Natural killer cell (primary cell): ENCODE measurements around the gene ATP5MC3. TPM values are rescaled to one million over a fixed set of nuclear protein-coding genes. Genes with fewer than 3 reads are reported as not detected.
A peak's percentile ranks its signal among the peaks of the same experiment; 100 is the strongest.

ENCODE experiments used
- ATAC-seq, 3 donors: fragments of 150-1000 bp in 2 of 3; fragments of 200-7000 bp in 1 of 3; cut with Tn5 transposase; 1 replicate in 1 of 3; 2 replicates in 2 of 3; pipeline ENCODE4 v1.10.0; 2021; ENCODE audit warnings: mild to moderate bottlenecking in 2 of 3, moderate library complexity in 2 of 3
- DNase-seq, 2 donors: peaks; one replicate each; pipeline versions ENCODE4 v3.0.0 to v3.0.0-alpha.2; 2013 to 2021; ENCODE audit warnings: mixed read lengths in 1 of 2
- H3K27ac ChIP-seq: one replicate; pipeline ENCODE4 v1.5.1; 2013; ENCODE audit warnings: mild to moderate bottlenecking, low read length
- H3K27me3 ChIP-seq: one replicate; pipeline ENCODE4 v1.6.1; 2013; ENCODE audit warnings: low read length; ENCODE audit not compliant: control insufficient read depth, insufficient read depth
- H3K36me3 ChIP-seq: one replicate; pipeline ENCODE4 v1.6.1; 2013; ENCODE audit warnings: low read length; ENCODE audit not compliant: control insufficient read depth, insufficient read depth
- H3K4me1 ChIP-seq: one replicate; pipeline ENCODE4 v1.6.1; 2013; ENCODE audit warnings: low read length; ENCODE audit not compliant: control insufficient read depth, insufficient read depth
- H3K4me3 ChIP-seq: one replicate; pipeline ENCODE4 v1.5.1; 2013; ENCODE audit warnings: low read length
- H3K9me3 ChIP-seq: one replicate; pipeline ENCODE4 v1.6.1; 2013; ENCODE audit warnings: low read length; ENCODE audit not compliant: control insufficient read depth, insufficient read depth
- H3K27ac Mint-ChIP-seq, 2 donors: one replicate each; pipeline ENCODE4 v1.8.0; 2022; ENCODE audit warnings: mild to moderate bottlenecking in 2 of 2, mixed read lengths in 2 of 2, moderate library complexity in 1 of 2
- H3K27me3 Mint-ChIP-seq, 2 donors: one replicate each; pipeline ENCODE4 v1.8.0; 2022; ENCODE audit warnings: low read depth in 2 of 2, mixed read lengths in 2 of 2
- H3K36me3 Mint-ChIP-seq: one replicate; pipeline ENCODE4 v1.8.0; 2022; ENCODE audit warnings: mixed read lengths
- H3K4me1 Mint-ChIP-seq, 2 donors: one replicate each; pipeline ENCODE4 v1.8.0; 2022; ENCODE audit warnings: mixed read lengths in 2 of 2
- H3K4me3 Mint-ChIP-seq: one replicate; pipeline ENCODE4 v1.8.0; 2022; ENCODE audit warnings: mild to moderate bottlenecking, moderate library complexity, mixed read lengths
- H3K9me3 Mint-ChIP-seq, 2 donors: one replicate each; pipeline ENCODE4 v1.8.0; 2022; ENCODE audit warnings: mixed read lengths in 2 of 2
- WGBS: methylation state at CpG from one replicate; pipeline ENCODE4 v1.1.7; 2013; ENCODE audit warnings: missing lambda C conversion rate; ENCODE audit not compliant: insufficient coverage; 5-methylcytosine and 5-hydroxymethylcytosine counted together
- intact Hi-C: fragments of 100-400 bp; cut with micrococcal nuclease; formaldehyde crosslinking; loops from one replicate; pipeline ENCODE4 v1.14.2; 2022
- total RNA-seq, 4 donors: library from RNA; stranded (reverse); fragments of 120-200 nt in 1 of 4; gene quantifications; one replicate each; pipeline versions ENCODE4 v1.2.3 to v1.2.4, GENCODE V29; 2013 to 2022
- TF ChIP-seq, protein P1 (sequence below): fragments of 200-600 bp; IDR thresholded peaks from one replicate; pipeline ENCODE4 v1.8.0; 2022; ENCODE audit warnings: antibody characterized with exemption

Gene ATP5MC3
- total RNA-seq, 3 donors from 2014 or later (not counting 1 experiment from before 2014, with no cell fraction given) = 67.1 to 82.2 (median 81.0) TPM

- DNase-seq = no peak
- H3K4me1 ChIP-seq = peaks cover 11% of the 10 kb centered on the region
- H3K27ac Mint-ChIP-seq = no peak overlapping the region
- H3K27me3 ChIP-seq = peaks cover 8% of the 10 kb centered on the region
- H3K27me3 Mint-ChIP-seq = peaks cover 11 to 15% of the 10 kb centered on the region in 2 donors
- no peak for ATAC-seq
- TF ChIP-seq, protein P1, sequence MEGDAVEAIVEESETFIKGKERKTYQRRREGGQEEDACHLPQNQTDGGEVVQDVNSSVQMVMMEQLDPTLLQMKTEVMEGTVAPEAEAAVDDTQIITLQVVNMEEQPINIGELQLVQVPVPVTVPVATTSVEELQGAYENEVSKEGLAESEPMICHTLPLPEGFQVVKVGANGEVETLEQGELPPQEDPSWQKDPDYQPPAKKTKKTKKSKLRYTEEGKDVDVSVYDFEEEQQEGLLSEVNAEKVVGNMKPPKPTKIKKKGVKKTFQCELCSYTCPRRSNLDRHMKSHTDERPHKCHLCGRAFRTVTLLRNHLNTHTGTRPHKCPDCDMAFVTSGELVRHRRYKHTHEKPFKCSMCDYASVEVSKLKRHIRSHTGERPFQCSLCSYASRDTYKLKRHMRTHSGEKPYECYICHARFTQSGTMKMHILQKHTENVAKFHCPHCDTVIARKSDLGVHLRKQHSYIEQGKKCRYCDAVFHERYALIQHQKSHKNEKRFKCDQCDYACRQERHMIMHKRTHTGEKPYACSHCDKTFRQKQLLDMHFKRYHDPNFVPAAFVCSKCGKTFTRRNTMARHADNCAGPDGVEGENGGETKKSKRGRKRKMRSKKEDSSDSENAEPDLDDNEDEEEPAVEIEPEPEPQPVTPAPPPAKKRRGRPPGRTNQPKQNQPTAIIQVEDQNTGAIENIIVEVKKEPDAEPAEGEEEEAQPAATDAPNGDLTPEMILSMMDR = no peak
- H3K36me3 Mint-ChIP-seq = no peaks in the 10 kb centered on the region
- H3K9me3 ChIP-seq = no peaks in the 10 kb centered on the region
- H3K4me3 ChIP-seq = no peak overlapping the region
- intact Hi-C loops = no loop called here
- H3K27ac ChIP-seq = no peak overlapping the region
- H3K4me1 Mint-ChIP-seq = peaks cover 31 to 33% of the 10 kb centered on the region in 2 donors
- no CpG with 5 or more reads among the region's 3 CpGs for WGBS
- H3K9me3 Mint-ChIP-seq = no peaks in the 10 kb centered on the region
- no peak overlapping the region for H3K4me3 Mint-ChIP-seq
- H3K36me3 ChIP-seq = no peaks in the 10 kb centered on the region
Observed at GRCh38 chr2:175205523-175205922, 24.0 kb upstream of the ATP5MC3 start.

- H3K27ac ChIP-seq = no peak overlapping the region
- no peak overlapping the region for H3K27ac Mint-ChIP-seq
- H3K4me1 ChIP-seq = peaks cover 11% of the 10 kb centered on the region
- H3K4me1 Mint-ChIP-seq = peaks cover 25 to 26% of the 10 kb centered on the region in 2 donors
- peaks cover 8% of the 10 kb centered on the region for H3K27me3 ChIP-seq
- intact Hi-C loops = loop anchor here (1.0 kb wide), 2 partner anchors 78 to 125 kb away; no protein-coding TSS in a partner anchor
- H3K27me3 Mint-ChIP-seq = peaks cover 15 to 18% of the 10 kb centered on the region in 2 donors
- no peaks in the 10 kb centered on the region for H3K36me3 ChIP-seq
- H3K9me3 Mint-ChIP-seq = no peaks in the 10 kb centered on the region
- no peaks in the 10 kb centered on the region for H3K9me3 ChIP-seq
- no peak overlapping the region for H3K4me3 Mint-ChIP-seq
- TF ChIP-seq, protein P1 = peak; percentile 63
- 39% methylated on average over 10 of the region's 12 CpGs for WGBS
- no peaks in the 10 kb centered on the region for H3K36me3 Mint-ChIP-seq
- no peak overlapping the region for H3K4me3 ChIP-seq
- ATAC-seq (peak; percentile 78 to 84 (median 82)), DNase-seq (peak; percentile 35 to 67)
Observed at GRCh38 chr2:175203621-175204496, 22.3 kb upstream of the ATP5MC3 start.

DNA sequence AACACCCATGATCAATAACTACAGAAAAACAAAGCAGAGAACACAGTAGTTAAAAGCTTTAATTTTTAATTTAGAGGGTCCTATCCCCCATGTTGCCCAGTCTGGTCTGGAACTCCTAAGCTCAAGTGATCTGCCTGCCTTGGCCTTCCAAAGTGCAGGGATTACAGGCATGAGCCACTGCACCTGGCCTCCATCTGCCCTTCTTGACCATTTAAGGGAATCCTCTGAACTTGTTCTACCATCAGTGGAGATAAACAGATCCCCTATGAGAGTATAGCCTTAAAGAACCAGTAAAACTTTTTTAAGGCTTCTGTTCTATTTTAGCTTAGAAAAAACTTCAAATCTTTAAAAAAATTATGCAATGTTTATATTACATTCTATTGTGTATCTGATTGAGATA, 13.5 kb upstream of the ATP5MC3 start:
- TF ChIP-seq, protein P1 = no peak

More for the DNA sequence above, 13.5 kb upstream of the ATP5MC3 start:
- Mint-ChIP-seq H3K4me3 (no peak overlapping the region), H3K9me3 (no peaks in the 10 kb centered on the region), H3K36me3 (no peaks in the 10 kb centered on the region), H3K27me3 (peaks cover 20 to 55% of the 10 kb centered on the region in 2 donors), H3K27ac (no peak overlapping the region), H3K4me1 (no peaks in the 10 kb centered on the region)
- no peaks in the 10 kb centered on the region for H3K4me1 ChIP-seq
- H3K27me3 ChIP-seq = no peaks in the 10 kb centered on the region
- DNase-seq (no peak), ATAC-seq (no peak)
- H3K4me3 ChIP-seq = no peak overlapping the region
- intact Hi-C loops = no loop called here
- H3K9me3 ChIP-seq = no peaks in the 10 kb centered on the region
- no peaks in the 10 kb centered on the region for H3K36me3 ChIP-seq
- H3K27ac ChIP-seq = no peak overlapping the region
